H1 (cell line): Measurements from ENCODE around the gene NRXN3.

ENCODE experiments used
- SUZ12 ChIP-seq: fragments of 200-600 bp; sonication (generic); IDR thresholded peaks from 2 replicates; pipeline ENCODE4 v1.6.1; 2012; ENCODE audit warnings: mild to moderate bottlenecking, inconsistent platforms, low read length, moderate library complexity, mixed read lengths
- TAF1 ChIP-seq: IDR thresholded peaks from 2 replicates; pipeline ENCODE4 v1.6.1; 2011; ENCODE audit warnings: mild to moderate bottlenecking, low read depth, low read length

DNA sequence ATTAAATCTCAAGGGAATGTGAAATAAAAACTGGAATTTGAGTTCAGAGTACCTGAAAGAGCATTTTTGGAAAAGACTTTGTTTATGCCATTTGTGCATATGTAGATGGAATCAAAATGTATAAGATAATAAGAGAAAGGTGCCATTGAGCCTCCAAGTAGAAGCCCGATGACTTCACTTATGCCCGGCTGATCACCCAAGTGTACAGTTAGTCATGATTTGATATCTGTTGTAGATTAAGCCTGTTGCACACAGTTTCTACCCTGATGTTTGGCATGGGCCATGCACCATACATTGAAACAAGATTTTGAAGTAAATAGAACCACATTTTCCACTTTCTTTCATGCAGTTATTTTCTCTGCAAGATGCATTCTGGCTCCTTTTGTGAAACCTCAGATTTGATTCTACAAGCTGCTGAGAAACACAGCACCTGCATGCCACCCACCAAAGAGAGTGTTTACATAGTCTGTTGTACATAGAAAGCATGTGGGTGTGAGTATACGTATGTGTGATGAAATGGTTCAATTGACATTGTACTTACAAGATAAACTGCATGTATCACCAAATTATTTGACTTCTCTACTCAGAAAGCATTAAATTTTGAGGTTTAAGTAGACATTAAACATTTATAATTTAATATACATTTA, 1268.6 kb downstream of the NRXN3 start:
- TF ChIP-seq SUZ12 (no peak), TAF1 (no peak)
